ENCODE data around the gene ACOT12.
"Not testable (repeated sequence)": the region's sequence is repeated elsewhere in the genome, so short reads cannot be mapped to it uniquely, and the experiment has no call there.

The ACOT12 gene

GRCh38 chr5:81336556-81336955 lies 57.4 kb downstream of the ACOT12 start:
- DNase-seq = no peak

- DNase-seq = no peak
Observed at GRCh38 chr5:81335946-81336345, 58.0 kb downstream of the ACOT12 start.

GRCh38 chr5:81334304-81335061 lies 59.5 kb downstream of the ACOT12 start:
- DNase-seq = no peak

- no peak for DNase-seq
Observed at GRCh38 chr5:81326554-81326953, 67.4 kb downstream of the ACOT12 start.

GRCh38 chr5:81317536-81317935 lies 76.4 kb downstream of the ACOT12 start:
- no peak for DNase-seq

GRCh38 chr5:81316571-81316970 lies 77.4 kb downstream of the ACOT12 start:
- no peak for DNase-seq

- DNase-seq = no peak
Observed at GRCh38 chr5:81315830-81316229, 78.1 kb downstream of the ACOT12 start.

- DNase-seq = no peak
Observed at GRCh38 chr5:81315336-81315735, 78.6 kb downstream of the ACOT12 start.

GRCh38 chr5:81314581-81314980 lies 79.4 kb downstream of the ACOT12 start:
- no peak for DNase-seq

GRCh38 chr5:81313686-81314085 lies 80.2 kb downstream of the ACOT12 start:
- DNase-seq = no peak

GRCh38 chr5:81313278-81313677 lies 80.7 kb downstream of the ACOT12 start:
- no peak for DNase-seq

- DNase-seq = no peak
Observed at GRCh38 chr5:81310402-81311063, 83.4 kb downstream of the ACOT12 start.

- no peak for DNase-seq
Observed at GRCh38 chr5:81308836-81309235, 85.1 kb downstream of the ACOT12 start.

- DNase-seq = no peak
Observed at GRCh38 chr5:81305785-81306184, 88.1 kb downstream of the ACOT12 start.

GRCh38 chr5:81303563-81303962 lies 90.4 kb downstream of the ACOT12 start:
- DNase-seq = no peak

- no peak for DNase-seq
Observed at GRCh38 chr5:81302596-81302995, 91.3 kb downstream of the ACOT12 start.

- peak; percentile 90 for DNase-seq
Observed at GRCh38 chr5:81301271-81302015, 92.5 kb downstream of the ACOT12 start, which contains the start of gene ZCCHC9. Gene ZCCHC9 (plus strand): TSS chr5:81301587. CDS start chr5:81304758, 3,171 bp downstream.

- DNase-seq = no peak
Observed at GRCh38 chr5:81300921-81301270, 93.0 kb downstream of the ACOT12 start.

- DNase-seq = no peak
Observed at GRCh38 chr5:81297531-81297930, 96.4 kb downstream of the ACOT12 start.

GRCh38 chr5:81294021-81294420 lies 99.9 kb downstream of the ACOT12 start:
- DNase-seq = not testable (repeated sequence)

- no peak for DNase-seq
Observed at GRCh38 chr5:81292130-81292529, 101.8 kb downstream of the ACOT12 start.

- DNase-seq = no peak
Observed at GRCh38 chr5:81290146-81290545, 103.8 kb downstream of the ACOT12 start.

- DNase-seq = no peak
Observed at GRCh38 chr5:81288021-81288433, 105.9 kb downstream of the ACOT12 start.
